GM23338 (cell line): Measurements from ENCODE around the gene GRPR. TPM values are rescaled to one million over a fixed set of nuclear protein-coding genes. Genes with fewer than 3 reads are reported as not detected.

Source experiments
- ATAC-seq: fragments of 200-7000 bp; cut with Tn5 transposase; 3 replicates; pipeline ENCODE4 v1.9.1; 2020
- DNase-seq: peaks from one replicate; pipeline ENCODE4 v3.0.0-alpha.2; 2015; ENCODE audit warnings: low spot score
- H2AFZ ChIP-seq: fragments of 200-600 bp; sonication (generic); 2 replicates; pipeline ENCODE4 v1.8.0; 2016; ENCODE audit warnings: antibody characterized with exemption, mild to moderate bottlenecking, moderate library complexity
- H3F3A ChIP-seq: fragments of 200-600 bp; sonication (generic); replicated peaks from 2 replicates; pipeline ENCODE4 v1.8.0; 2017; ENCODE audit warnings: antibody characterized with exemption, mixed run types, low read depth
- H3K27ac ChIP-seq: fragments of 200-600 bp; sonication (generic); 2 replicates; pipeline ENCODE4 v1.6.1; 2016; ENCODE audit warnings: low read depth
- H3K27me3 ChIP-seq: fragments of 200-600 bp; sonication (generic); 2 replicates; pipeline ENCODE4 v1.8.0; 2016; ENCODE audit warnings: mild to moderate bottlenecking, mixed run types, moderate library complexity; ENCODE audit not compliant: insufficient read depth
- H3K36me3 ChIP-seq: fragments of 200-600 bp; sonication (generic); 2 replicates; pipeline ENCODE4 v1.8.0; 2016; ENCODE audit warnings: mild to moderate bottlenecking; ENCODE audit not compliant: insufficient read depth
- H3K4me1 ChIP-seq: fragments of 200-600 bp; sonication (generic); 2 replicates; pipeline ENCODE4 v1.8.0; 2016; ENCODE audit warnings: mild to moderate bottlenecking, moderate library complexity; ENCODE audit not compliant: insufficient read depth
- H3K4me2 ChIP-seq: fragments of 200-600 bp; sonication (generic); 2 replicates; pipeline ENCODE4 v1.7.1; 2017; ENCODE audit warnings: mixed run types
- H3K4me3 ChIP-seq: fragments of 200-600 bp; sonication (generic); 2 replicates; pipeline ENCODE4 v1.6.1; 2016; ENCODE audit warnings: mixed run types
- H3K79me2 ChIP-seq: fragments of 200-600 bp; sonication (generic); replicated peaks from 2 replicates; pipeline ENCODE4 v1.8.0; 2017; ENCODE audit warnings: mild to moderate bottlenecking; ENCODE audit not compliant: insufficient read depth
- H3K9me2 ChIP-seq: fragments of 200-600 bp; sonication (generic); 2 replicates; pipeline ENCODE4 v1.8.0; 2017; ENCODE audit not compliant: insufficient read depth
- H4K20me1 ChIP-seq: fragments of 200-600 bp; sonication (generic); replicated peaks from 2 replicates; pipeline ENCODE4 v1.8.0; 2017; ENCODE audit warnings: mild to moderate bottlenecking; ENCODE audit not compliant: insufficient read depth
- H3K27ac Mint-ChIP-seq: 2 replicates; pipeline ENCODE4 v1.8.0; 2020; ENCODE audit warnings: inconsistent platforms, mild to moderate bottlenecking, moderate library complexity, mixed read lengths
- H3K27me3 Mint-ChIP-seq: 3 replicates; pipeline ENCODE4 v1.8.0; 2022; ENCODE audit warnings: low read depth, mild to moderate bottlenecking, moderate library complexity, mixed read lengths, inconsistent platforms; ENCODE audit not compliant: insufficient read depth, poor library complexity
- H3K36me3 Mint-ChIP-seq: 3 replicates; pipeline ENCODE4 v1.8.0; 2021; ENCODE audit warnings: low read depth, mild to moderate bottlenecking, inconsistent platforms, moderate library complexity, mixed read lengths
- H3K4me1 Mint-ChIP-seq: 3 replicates; pipeline ENCODE4 v1.8.0; 2020; ENCODE audit warnings: mild to moderate bottlenecking, inconsistent platforms, mixed read lengths
- H3K4me3 Mint-ChIP-seq: 3 replicates; pipeline ENCODE4 v1.8.0; 2021; ENCODE audit warnings: moderate library complexity, mild to moderate bottlenecking, inconsistent platforms, mixed read lengths
- H3K9me3 Mint-ChIP-seq: 3 replicates; pipeline ENCODE4 v1.8.0; 2020; ENCODE audit warnings: moderate library complexity, mild to moderate bottlenecking, inconsistent platforms, mixed read lengths
- CREB1 ChIP-seq: fragments of 250-450 bp; sonication (Bioruptor Pico); IDR thresholded peaks from 2 replicates; pipeline ENCODE4 v1.5.0; 2020; ENCODE audit warnings: low read depth, mild to moderate bottlenecking, moderate library complexity
- CTCF ChIP-seq, 2 experiments: fragments of 200-600 bp in 1 of 2; sonication (generic) in 1 of 2; conservative IDR thresholded peaks; 2 replicates each; pipeline versions ENCODE4 v1.5.1 to v1.6.1; 2016 to 2017; ENCODE audit warnings: antibody characterized with exemption in 2 of 2, low read depth in 2 of 2, mild to moderate bottlenecking in 2 of 2, moderate library complexity in 1 of 2
- EZH2 ChIP-seq: fragments of 200-600 bp; sonication (generic); IDR thresholded peaks from one replicate; pipeline ENCODE4 v1.8.0; 2017; ENCODE audit warnings: antibody characterized with exemption, mild to moderate bottlenecking, low read depth; ENCODE audit not compliant: unreplicated experiment
- EZH2phosphoT487 ChIP-seq: fragments of 200-600 bp; sonication (generic); IDR thresholded peaks from one replicate; pipeline ENCODE4 v1.8.1; 2018; ENCODE audit warnings: antibody characterized with exemption; ENCODE audit not compliant: unreplicated experiment
- JUNB ChIP-seq: IDR thresholded peaks from one replicate; pipeline ENCODE4 v1.6.1; 2016; ENCODE audit warnings: antibody characterized with exemption; ENCODE audit not compliant: unreplicated experiment
- POLR2AphosphoS5 ChIP-seq: IDR thresholded peaks from 2 replicates; pipeline ENCODE4 v1.6.1; 2016; ENCODE audit warnings: antibody characterized with exemption, low read depth
- STAT1 ChIP-seq: IDR thresholded peaks from one replicate; pipeline ENCODE4 v1.6.1; 2016; ENCODE audit warnings: antibody characterized with exemption; ENCODE audit not compliant: unreplicated experiment
- ZNF114 ChIP-seq: fragments of 250-450 bp; sonication (Bioruptor Pico); IDR thresholded peaks from 2 replicates; pipeline ENCODE4 v1.5.0; 2020; ENCODE audit warnings: mild to moderate bottlenecking, moderate library complexity
- ZNF331 ChIP-seq: fragments of 250-450 bp; sonication (Bioruptor Pico); IDR thresholded peaks from 2 replicates; pipeline ENCODE4 v1.5.0; 2020; ENCODE audit warnings: low read depth, mild to moderate bottlenecking, moderate library complexity
- ZNF462 ChIP-seq: fragments of 250-450 bp; sonication (Bioruptor Pico); IDR thresholded peaks from 2 replicates; pipeline ENCODE4 v1.5.0; 2020; ENCODE audit warnings: mild to moderate bottlenecking, moderate library complexity
- polyA plus RNA-seq: library from polyadenylated mRNA; unstranded; fragments of >200 nt; fragmentation: Nextera tagmentation; extraction: Ambion mirVana; gene quantifications from 2 replicates; pipeline ENCODE4 v1.2.1, GENCODE V29; 2016
- total RNA-seq: library from RNA; depleted of rRNA; stranded (reverse); fragments of >200 nt; shearing (Covaris generic); gene quantifications from 2 replicates; pipeline ENCODE4 v1.2.3, GENCODE V29; 2014
- TF ChIP-seq, protein P1 (sequence below): IDR thresholded peaks from 2 replicates; pipeline ENCODE4 v1.6.1; 2016; ENCODE audit warnings: antibody characterized with exemption

GRPR gene
- total and polyA plus RNA-seq, 2 experiments from 2014 or later = 13.4 to 14.3 TPM

DNA sequence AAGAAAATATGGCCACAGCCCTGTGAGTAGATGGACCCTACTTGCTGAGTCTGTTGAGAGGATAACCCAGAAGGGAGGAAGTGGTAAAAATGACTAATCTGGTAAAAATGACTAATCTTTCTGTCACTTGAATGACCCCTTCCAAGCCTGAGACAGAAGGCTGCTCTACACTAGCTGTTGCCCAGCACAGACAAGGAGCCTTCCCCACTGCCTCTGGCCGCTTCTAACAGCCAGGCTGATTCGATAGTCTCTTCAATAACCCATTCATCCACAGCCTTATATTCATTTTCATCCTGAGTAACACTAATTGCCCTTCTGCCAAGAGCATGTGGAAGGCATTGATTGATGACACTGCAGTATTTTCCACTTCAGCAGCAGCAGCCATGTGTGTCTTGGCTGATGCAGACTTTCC is 62.4 kb downstream of the GRPR start:
- H3K4me2 ChIP-seq = 0 out of 2 replicates have a peak overlapping the region, but pooled peaks have one; percentile 21
- Mint-ChIP-seq H3K9me3 (peaks cover 7% of the 10 kb centered on the region; the same call in 2 of the 3 replicates), H3K4me1 (peaks cover 48% of the 10 kb centered on the region), H3K27ac (no peak overlapping the region), H3K36me3 (peaks cover 6% of the 10 kb centered on the region), H3K27me3 (peaks cover 5% of the 10 kb centered on the region), H3K4me3 (no peak overlapping the region)
- peak overlapping the region; percentile 98 for H3K27ac ChIP-seq
- TF ChIP-seq JUNB = no peak
- TF ChIP-seq EZH2phosphoT487 = no peak
- TF ChIP-seq EZH2 = no peak
- TF ChIP-seq CREB1 (CRISPR knock-in tag) = no peak
- no peak for TF ChIP-seq ZNF462 (CRISPR knock-in tag)
- TF ChIP-seq ZNF114 (CRISPR knock-in tag) = no peak
- TF ChIP-seq CTCF (conservative IDR thresholded peaks at IDR 0.05; ENCODE audit: low read depth in 2 of 2) = no peak
- TF ChIP-seq STAT1 = no peak
- TF ChIP-seq ZNF331 (CRISPR knock-in tag) = no peak
- TF ChIP-seq, protein P1, sequence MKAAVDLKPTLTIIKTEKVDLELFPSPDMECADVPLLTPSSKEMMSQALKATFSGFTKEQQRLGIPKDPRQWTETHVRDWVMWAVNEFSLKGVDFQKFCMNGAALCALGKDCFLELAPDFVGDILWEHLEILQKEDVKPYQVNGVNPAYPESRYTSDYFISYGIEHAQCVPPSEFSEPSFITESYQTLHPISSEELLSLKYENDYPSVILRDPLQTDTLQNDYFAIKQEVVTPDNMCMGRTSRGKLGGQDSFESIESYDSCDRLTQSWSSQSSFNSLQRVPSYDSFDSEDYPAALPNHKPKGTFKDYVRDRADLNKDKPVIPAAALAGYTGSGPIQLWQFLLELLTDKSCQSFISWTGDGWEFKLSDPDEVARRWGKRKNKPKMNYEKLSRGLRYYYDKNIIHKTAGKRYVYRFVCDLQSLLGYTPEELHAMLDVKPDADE = no peak
- TF ChIP-seq POLR2AphosphoS5 = no peak
- no peak overlapping the region for H2AFZ ChIP-seq
- H3K27me3 ChIP-seq = no peaks in the 10 kb centered on the region
- H3K36me3 ChIP-seq = no peaks in the 10 kb centered on the region
- no peaks in the 10 kb centered on the region for H3K9me2 ChIP-seq
- ATAC-seq (no peak; the same call in 2 of the 3 replicates), DNase-seq (no peak)
- H3K79me2 ChIP-seq = no peaks in the 10 kb centered on the region
- H3K4me1 ChIP-seq = peaks cover 18% of the 10 kb centered on the region
- H4K20me1 ChIP-seq = no peaks in the 10 kb centered on the region
- H3F3A ChIP-seq = peaks cover 4% of the 10 kb centered on the region; the same call in 1 of the 2 replicates
- no peak overlapping the region for H3K4me3 ChIP-seq
